H9 (cell line): ENCODE data around the gene ABCC4. TPM values are rescaled to one million over a fixed set of nuclear protein-coding genes. Genes with fewer than 3 reads are reported as not detected.

Experiments used
- DNase-seq: peaks from one replicate; pipeline ENCODE4 v3.0.0-alpha.2; 2017
- H2AFZ ChIP-seq: one replicate; pipeline ENCODE4 v1.6.1; 2013; ENCODE audit warnings: mild to moderate bottlenecking, low read length, control low read depth, moderate library complexity
- H2AK5ac ChIP-seq: 2 replicates; pipeline ENCODE4 v1.6.1; 2013; ENCODE audit warnings: low read length, control low read depth, mixed read lengths; ENCODE audit not compliant: insufficient read length
- H2BK120ac ChIP-seq: one replicate; pipeline ENCODE4 v1.6.1; 2013; ENCODE audit warnings: low read depth, mild to moderate bottlenecking, low read length, control low read depth, inconsistent platforms; ENCODE audit not compliant: poor library complexity, severe bottlenecking
- H2BK12ac ChIP-seq: 2 replicates; pipeline ENCODE4 v1.6.1; 2013; ENCODE audit warnings: low read length, control low read depth, mixed read lengths, low read depth; ENCODE audit not compliant: insufficient read length
- H2BK15ac ChIP-seq: 2 replicates; pipeline ENCODE4 v1.6.1; 2013; ENCODE audit warnings: low read depth, low read length, control low read depth
- H2BK20ac ChIP-seq: one replicate; pipeline ENCODE4 v1.6.1; 2013; ENCODE audit warnings: low read depth, mild to moderate bottlenecking, low read length, control low read depth, inconsistent platforms; ENCODE audit not compliant: poor library complexity, severe bottlenecking
- H2BK5ac ChIP-seq: 2 replicates; pipeline ENCODE4 v1.6.1; 2013; ENCODE audit warnings: low read length, control low read depth, mixed read lengths; ENCODE audit not compliant: insufficient read length
- H3K14ac ChIP-seq: 2 replicates; pipeline ENCODE4 v1.6.1; 2013; ENCODE audit warnings: low read length, control low read depth; ENCODE audit not compliant: insufficient read depth
- H3K18ac ChIP-seq: 2 replicates; pipeline ENCODE4 v1.6.1; 2013; ENCODE audit warnings: low read depth, mild to moderate bottlenecking, mixed read lengths, low read length, control low read depth; ENCODE audit not compliant: insufficient read length
- H3K23ac ChIP-seq: 2 replicates; pipeline ENCODE4 v1.6.1; 2013; ENCODE audit warnings: low read length, control low read depth, mixed read lengths, low read depth; ENCODE audit not compliant: insufficient read length
- H3K23me2 ChIP-seq: 2 replicates; pipeline ENCODE4 v1.6.1; 2013; ENCODE audit warnings: low read depth, mild to moderate bottlenecking, mixed read lengths, low read length, control low read depth; ENCODE audit not compliant: insufficient read length, poor library complexity, severe bottlenecking
- H3K27ac ChIP-seq: 2 replicates; pipeline ENCODE4 v1.5.1; 2013; ENCODE audit warnings: low read length, control low read depth, mixed read lengths, low read depth; ENCODE audit not compliant: insufficient read length
- H3K27me3 ChIP-seq: 2 replicates; pipeline ENCODE4 v1.6.1; 2013; ENCODE audit warnings: low read length, control low read depth, inconsistent platforms; ENCODE audit not compliant: insufficient read depth
- H3K4ac ChIP-seq: 2 replicates; pipeline ENCODE4 v1.6.1; 2013; ENCODE audit warnings: low read depth, mild to moderate bottlenecking, control low read depth, inconsistent platforms, low read length, moderate library complexity
- H3K4me1 ChIP-seq: 2 replicates; pipeline ENCODE4 v1.6.1; 2013; ENCODE audit warnings: low read length, control low read depth, inconsistent platforms; ENCODE audit not compliant: insufficient read depth
- H3K4me2 ChIP-seq: 2 replicates; pipeline ENCODE4 v1.6.1; 2013; ENCODE audit warnings: low read length, control low read depth, mixed read lengths; ENCODE audit not compliant: insufficient read length, insufficient read depth
- H3K56ac ChIP-seq: 2 replicates; pipeline ENCODE4 v1.6.1; 2013; ENCODE audit warnings: low read depth, mild to moderate bottlenecking, mixed read lengths, low read length, control low read depth; ENCODE audit not compliant: insufficient read length
- H3K79me1 ChIP-seq: 2 replicates; pipeline ENCODE4 v1.6.1; 2013; ENCODE audit warnings: low read depth, mild to moderate bottlenecking, moderate library complexity, low read length, control low read depth, inconsistent platforms; ENCODE audit not compliant: insufficient read depth, poor library complexity, severe bottlenecking
- H3K79me2 ChIP-seq: 2 replicates; pipeline ENCODE4 v1.6.1; 2013; ENCODE audit warnings: low read length, control low read depth, inconsistent platforms; ENCODE audit not compliant: insufficient read depth
- H3K9ac ChIP-seq: 2 replicates; pipeline ENCODE4 v1.6.1; 2013; ENCODE audit warnings: low read length, control low read depth, mixed read lengths; ENCODE audit not compliant: insufficient read length; ENCODE audit errors: extremely low read depth
- H3K9me3 ChIP-seq: one replicate; pipeline ENCODE4 v1.6.1; 2013; ENCODE audit warnings: low read depth, low read length, inconsistent platforms; ENCODE audit not compliant: control insufficient read depth
- H3T11ph ChIP-seq: one replicate; pipeline ENCODE4 v1.6.1; 2013; ENCODE audit warnings: mild to moderate bottlenecking, low read length, control low read depth, inconsistent platforms
- H4K20me1 ChIP-seq: one replicate; pipeline ENCODE4 v1.6.1; 2013; ENCODE audit not compliant: control insufficient read depth, insufficient read length, insufficient read depth
- H4K5ac ChIP-seq: 2 replicates; pipeline ENCODE4 v1.6.1; 2013; ENCODE audit warnings: low read depth, mild to moderate bottlenecking, mixed read lengths, low read length, control low read depth; ENCODE audit not compliant: insufficient read length
- H4K8ac ChIP-seq: replicated peaks from 2 replicates; pipeline ENCODE4 v1.6.1; 2013; ENCODE audit warnings: low read length, control low read depth, mixed read lengths, low read depth; ENCODE audit not compliant: insufficient read length
- H4K91ac ChIP-seq: 2 replicates; pipeline ENCODE4 v1.6.1; 2013; ENCODE audit warnings: low read depth, mild to moderate bottlenecking, moderate library complexity, mixed read lengths, low read length, control low read depth; ENCODE audit not compliant: insufficient read length
- H3K27ac Mint-ChIP-seq, 3 experiments: 2 replicates in 2 of 3; 3 replicates in 1 of 3; pipeline ENCODE4 v1.8.0; 2020 to 2021; ENCODE audit warnings: mixed read lengths in 3 of 3, mild to moderate bottlenecking in 1 of 3, moderate library complexity in 1 of 3
- H3K27me3 Mint-ChIP-seq: 2 replicates; pipeline ENCODE4 v1.8.0; 2021; ENCODE audit warnings: low read depth, mild to moderate bottlenecking, moderate library complexity, mixed read lengths
- H3K36me3 Mint-ChIP-seq, 3 experiments: 2 replicates in 2 of 3; 3 replicates in 1 of 3; pipeline ENCODE4 v1.8.0; 2020 to 2021; ENCODE audit warnings: low read depth in 3 of 3, mixed read lengths in 3 of 3; ENCODE audit not compliant: insufficient read depth in 1 of 3
- H3K4me1 Mint-ChIP-seq, 2 experiments: 2 replicates each; pipeline ENCODE4 v1.8.0; 2020; ENCODE audit warnings: mixed read lengths in 2 of 2
- H3K4me3 Mint-ChIP-seq, 2 experiments: 2 replicates in 1 of 2; 3 replicates in 1 of 2; pipeline ENCODE4 v1.8.0; 2020 to 2021; ENCODE audit warnings: mild to moderate bottlenecking in 2 of 2, mixed read lengths in 2 of 2, moderate library complexity in 1 of 2
- H3K9me3 Mint-ChIP-seq, 2 experiments: 2 replicates in 1 of 2; 3 replicates in 1 of 2; pipeline ENCODE4 v1.8.0; 2020; ENCODE audit warnings: mild to moderate bottlenecking in 2 of 2, mixed read lengths in 2 of 2, moderate library complexity in 1 of 2
- CTCF ChIP-seq: fragments of 200-600 bp; sonication (generic); conservative IDR thresholded peaks from 3 replicates; pipeline ENCODE4 v1.8.0; 2021; ENCODE audit warnings: antibody characterized with exemption, mild to moderate bottlenecking
- WGBS: extraction: QIAGEN DNeasy Blood & Tissue Kit; methylation state at CpG from one replicate; pipeline ENCODE4 v1.1.7; 2013; ENCODE audit warnings: missing lambda C conversion rate, low lambda C conversion rate, mixed read lengths; ENCODE audit not compliant: insufficient read length; ENCODE audit errors: extremely low coverage; 5-methylcytosine and 5-hydroxymethylcytosine counted together
- total RNA-seq: library from RNA; stranded (reverse); gene quantifications from 2 replicates; pipeline ENCODE4 v1.2.1, GENCODE V29; 2021

The ABCC4 gene
- total RNA-seq, 1 experiment from 2014 or later, result 5.9 TPM

DNA sequence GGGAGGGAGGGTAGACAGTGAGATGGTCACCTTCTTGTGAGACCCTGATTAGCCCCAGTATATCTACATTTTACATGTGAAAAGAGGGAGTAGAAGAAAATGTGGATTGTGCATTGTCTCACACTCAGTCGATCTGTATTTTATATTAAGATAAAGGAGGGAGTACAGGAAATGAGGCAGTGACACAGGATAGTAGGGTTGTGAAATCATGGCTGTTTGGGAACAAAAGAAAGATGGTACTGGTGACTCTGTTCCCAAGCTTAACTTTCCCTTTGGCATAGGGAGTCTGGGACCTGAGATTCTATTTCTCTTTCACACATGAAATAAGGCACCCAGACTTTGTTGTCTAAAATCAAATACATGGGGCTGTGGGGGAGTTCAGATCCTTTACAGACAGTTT lies 194.7 kb downstream of the ABCC4 start:
- H2BK120ac ChIP-seq, result no peak overlapping the region
- no peak overlapping the region for H3K14ac ChIP-seq
- H3K9ac ChIP-seq, result no peak overlapping the region
- H3K4me1 Mint-ChIP-seq, result peaks cover 2 to 3% of the 10 kb centered on the region in 2 experiments; a peak in 1 of 4 replicates
- H3K36me3 Mint-ChIP-seq, result peaks cover 0 to 12% (median 5%) of the 10 kb centered on the region in 3 experiments; a peak in 6 of 7 replicates
- H3K56ac ChIP-seq, result no peak overlapping the region
- no peaks in the 10 kb centered on the region for H4K20me1 ChIP-seq
- no peak overlapping the region for H2BK15ac ChIP-seq
- no CpG with 5 or more reads among the region's 1 CpG for WGBS
- peaks cover 5 to 13% of the 10 kb centered on the region in 2 experiments for H3K9me3 Mint-ChIP-seq
- H3K23me2 ChIP-seq, result no peaks in the 10 kb centered on the region
- H4K8ac ChIP-seq, result no peak overlapping the region
- no peak overlapping the region for H3T11ph ChIP-seq
- H3K79me2 ChIP-seq, result no peaks in the 10 kb centered on the region
- no peak overlapping the region for H4K5ac ChIP-seq
- no peaks in the 10 kb centered on the region; the same call in 1 of the 2 replicates for H3K27me3 Mint-ChIP-seq
- no peak overlapping the region for H3K4ac ChIP-seq
- H3K27me3 ChIP-seq, result no peaks in the 10 kb centered on the region
- no peak overlapping the region for H2BK12ac ChIP-seq
- H3K18ac ChIP-seq, result no peak overlapping the region
- H4K91ac ChIP-seq, result no peak overlapping the region
- no peak overlapping the region for H3K27ac Mint-ChIP-seq
- H3K9me3 ChIP-seq, result peaks cover 9% of the 10 kb centered on the region
- H2AFZ ChIP-seq, result no peak overlapping the region
- no peak overlapping the region for H2BK20ac ChIP-seq
- no peak overlapping the region for H2BK5ac ChIP-seq
- no peak overlapping the region for H3K4me3 Mint-ChIP-seq
- H2AK5ac ChIP-seq, result no peak overlapping the region
- no peaks in the 10 kb centered on the region for H3K4me1 ChIP-seq
- no peak for DNase-seq
- no peak overlapping the region for H3K4me2 ChIP-seq
- no peak overlapping the region for H3K27ac ChIP-seq
- no peak overlapping the region for H3K23ac ChIP-seq
- no peak for TF ChIP-seq CTCF
- no peaks in the 10 kb centered on the region for H3K79me1 ChIP-seq
